GM18867 (cell line): Measurements from ENCODE around the gene TMEM144.

ENCODE experiments used
- ATAC-seq: cut with Tn5 transposase; IDR thresholded peaks from one replicate; pipeline ENCODE4 v1.9.1; 2021; ENCODE audit warnings: mild to moderate bottlenecking, moderate library complexity; ENCODE audit not compliant: unreplicated experiment

The TMEM144 gene

GRCh38 chr4:158295053-158295452 is 84.8 kb downstream of the TMEM144 start:
- ATAC-seq = no peak

- ATAC-seq = no peak
These were observed 87.6 kb downstream of the TMEM144 start for GRCh38 chr4:158297866-158298265.

GRCh38 chr4:158299459-158300007 is 89.2 kb downstream of the TMEM144 start:
- peak; percentile 50 for ATAC-seq

- no peak for ATAC-seq
These were observed 89.7 kb downstream of the TMEM144 start for GRCh38 chr4:158300012-158300411.

GRCh38 chr4:158302076-158302866 is 92.0 kb downstream of the TMEM144 start:
- ATAC-seq = no peak

GRCh38 chr4:158304694-158305093 is 94.4 kb downstream of the TMEM144 start:
- no peak for ATAC-seq
